PC-3 (cell line): ENCODE data around the gene CA11. TPM values are rescaled to one million over a fixed set of nuclear protein-coding genes. Genes with fewer than 3 reads are reported as not detected.
"Not testable (repeated sequence)": the region's sequence is repeated elsewhere in the genome, so short reads cannot be mapped to it uniquely, and the experiment has no call there.

ENCODE experiments used
- ATAC-seq: fragments of 200-7000 bp; cut with Tn5 transposase; 2 replicates; pipeline ENCODE4 v1.9.1; 2020; ENCODE audit warnings: mild to moderate bottlenecking, moderate library complexity
- Bru-seq: library from RNA; stranded (reverse); fragments of 400-500 nt; gene quantifications from one replicate; lab custom pipeline; 2021; lab: Mats Ljungman, UMichigan
- BruChase-seq, 2 experiments: library from RNA; stranded (reverse); fragments of 400-500 nt; gene quantifications; one replicate each; lab custom pipeline; 2021; lab: Mats Ljungman, UMichigan
- BruUV-seq: library from RNA; stranded (reverse); fragments of 400-500 nt; replicated peaks from 2 replicates; lab custom pipeline; 2021; lab: Mats Ljungman, UMichigan
- CTCF ChIA-PET: fragments of 300-600 bp; sonication (Branson Sonifier 250); formaldehyde crosslinking; loops from one replicate; lab custom pipeline; 2022; ENCODE audit warnings: antibody characterized with exemption; lab: Charles Lee
- POLR2A ChIA-PET: fragments of 300-600 bp; sonication (Branson Sonifier 250); formaldehyde crosslinking; loops from one replicate; lab custom pipeline; 2022; ENCODE audit warnings: antibody characterized with exemption; ENCODE audit not compliant: unreplicated experiment; lab: Charles Lee
- DNase-seq: peaks from one replicate; pipeline ENCODE4 v3.0.0-alpha.2; 2015
- H2AFZ ChIP-seq: fragments of 300-600 bp; sonication (generic); 2 replicates; pipeline ENCODE4 v1.6.0; 2016; ENCODE audit warnings: antibody characterized with exemption, low read length
- H3F3A ChIP-seq: fragments of 300-600 bp; sonication (generic); one replicate; pipeline ENCODE4 v1.6.0; 2017; ENCODE audit warnings: antibody characterized with exemption, low read length, control low read depth, mild to moderate bottlenecking; ENCODE audit not compliant: unreplicated experiment
- H3K27ac ChIP-seq: fragments of 300-600 bp; sonication (generic); 2 replicates; pipeline ENCODE4 v1.5.1; 2016; ENCODE audit warnings: mild to moderate bottlenecking, low read length
- H3K27me3 ChIP-seq: fragments of 300-600 bp; sonication (generic); 2 replicates; pipeline ENCODE4 v1.6.1; 2016; ENCODE audit warnings: low read length, mixed read lengths
- H3K36me3 ChIP-seq: fragments of 300-600 bp; sonication (generic); 2 replicates; pipeline ENCODE4 v1.6.1; 2016; ENCODE audit warnings: low read depth, mixed run types, low read length, mixed read lengths
- H3K4me1 ChIP-seq: fragments of 300-600 bp; sonication (generic); 2 replicates; pipeline ENCODE4 v1.5.1; 2016; ENCODE audit warnings: low read length; ENCODE audit not compliant: insufficient read depth
- H3K4me2 ChIP-seq: fragments of 300-600 bp; sonication (generic); 2 replicates; pipeline ENCODE4 v1.6.0; 2016; ENCODE audit warnings: low read length
- H3K4me3 ChIP-seq: fragments of 300-600 bp; sonication (generic); 2 replicates; pipeline ENCODE4 v1.5.1; 2016; ENCODE audit warnings: mild to moderate bottlenecking, low read length, mixed read lengths
- H3K79me2 ChIP-seq: fragments of 300-600 bp; sonication (generic); 2 replicates; pipeline ENCODE4 v1.6.1; 2017; ENCODE audit warnings: low read length, mixed read lengths
- H3K9ac ChIP-seq: fragments of 300-600 bp; sonication (generic); 2 replicates; pipeline ENCODE4 v1.6.0; 2016; ENCODE audit warnings: mild to moderate bottlenecking, low read length
- H3K9me2 ChIP-seq: fragments of 300-600 bp; sonication (generic); replicated peaks from 2 replicates; pipeline ENCODE4 v1.6.1; 2016; ENCODE audit warnings: mixed run types, low read length, mixed read lengths
- H3K9me3 ChIP-seq: fragments of 300-600 bp; sonication (generic); 2 replicates; pipeline ENCODE4 v1.6.1; 2016; ENCODE audit warnings: low read length, mixed read lengths
- H4K20me1 ChIP-seq: fragments of 300-600 bp; sonication (generic); 2 replicates; pipeline ENCODE4 v1.6.1; 2016; ENCODE audit warnings: low read length, mixed read lengths
- CTCF ChIP-seq: fragments of 300-600 bp; sonication (generic); conservative IDR thresholded peaks from 2 replicates; pipeline ENCODE4 v1.5.1; 2017; ENCODE audit warnings: antibody characterized with exemption, low read depth, mild to moderate bottlenecking, low read length
- EZH2 ChIP-seq: fragments of 300-600 bp; sonication (generic); IDR thresholded peaks from one replicate; pipeline ENCODE4 v1.6.1; 2017; ENCODE audit warnings: antibody characterized with exemption, mild to moderate bottlenecking, low read length; ENCODE audit not compliant: unreplicated experiment
- EZH2phosphoT487 ChIP-seq: fragments of 300-600 bp; sonication (generic); IDR thresholded peaks from 2 replicates; pipeline ENCODE4 v1.6.1; 2018; ENCODE audit warnings: mild to moderate bottlenecking, antibody characterized with exemption, low read length, borderline replicate concordance
- intact Hi-C: fragments of 100-400 bp; cut with micrococcal nuclease; formaldehyde crosslinking; loops from 2 replicates; pipeline ENCODE4 v1.9.0; 2023
- long read RNA-seq: library from polyadenylated mRNA; unstranded; transcript quantifications from one replicate; pipeline ENCODE4 v2.0.0, GENCODE V29; 2021; ENCODE audit not compliant: unreplicated experiment
- total RNA-seq: library from RNA; depleted of rRNA; stranded (reverse); fragments of >200 nt; gene quantifications from 2 replicates; pipeline ENCODE4 v1.2.3, GENCODE V29; 2014; rRNA removed

CA11 gene
- total RNA-seq = 0.63 and 4.1 TPM in 2 replicates
- percentile 40 among the genes with signal in this experiment for Bru-seq, nascent RNA
- BruChase-seq, experiment 1, labeled RNA remaining after a 6-hour chase = percentile 43 among the genes with signal in this experiment
- BruChase-seq, experiment 2, labeled RNA remaining after a 2-hour chase = percentile 37 among the genes with signal in this experiment
- long read RNA-seq, partial matches to known transcripts = 0 of 11 reads
- long read RNA-seq, other reads (novel, unspliced or antisense) = 5 of 11 reads

DNA sequence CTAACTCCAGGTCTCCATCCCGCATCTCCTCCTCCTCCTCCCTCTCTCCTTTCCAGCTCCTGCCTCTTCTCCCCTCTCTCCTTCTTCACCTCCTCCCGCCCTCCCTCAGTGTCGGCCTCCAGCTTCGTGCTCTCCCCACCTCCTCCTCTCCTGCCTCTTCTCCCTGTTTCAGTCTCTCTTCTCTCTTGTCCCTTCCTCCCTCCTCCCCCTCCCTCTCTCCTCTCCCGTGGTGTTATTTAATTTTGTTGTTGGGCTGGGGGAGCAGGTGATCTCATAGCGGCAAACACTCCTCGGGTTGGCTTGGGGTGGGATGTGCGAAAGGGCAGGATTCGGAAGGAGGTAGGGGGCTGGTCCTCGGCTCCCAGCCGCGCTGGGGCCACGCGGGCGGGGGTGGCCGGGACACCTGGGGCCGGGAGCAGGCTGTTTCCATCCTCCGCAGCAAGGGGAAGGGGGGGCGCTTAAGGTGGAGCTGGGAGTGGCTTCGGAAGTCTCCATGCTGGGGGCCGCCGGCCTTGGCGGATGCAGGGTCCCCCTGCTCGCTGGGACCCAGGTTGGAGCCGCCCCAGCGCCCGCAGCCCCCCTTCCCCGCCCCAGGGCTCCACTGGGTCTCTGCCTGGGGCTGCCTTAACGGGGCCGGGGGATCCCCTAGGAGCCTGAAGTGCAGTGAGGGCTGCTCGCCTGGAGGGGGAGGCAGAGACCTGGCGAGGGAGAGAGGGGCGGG is at the start of gene CA11:
Gene CA11 (minus strand): TSS at position 187 of the 721 bp plus-strand sequence. CDS start 555 bp downstream, outside the sequence.
- POLR2A ChIA-PET = no interaction called here
- peak; percentile 84 for ATAC-seq

DNA sequence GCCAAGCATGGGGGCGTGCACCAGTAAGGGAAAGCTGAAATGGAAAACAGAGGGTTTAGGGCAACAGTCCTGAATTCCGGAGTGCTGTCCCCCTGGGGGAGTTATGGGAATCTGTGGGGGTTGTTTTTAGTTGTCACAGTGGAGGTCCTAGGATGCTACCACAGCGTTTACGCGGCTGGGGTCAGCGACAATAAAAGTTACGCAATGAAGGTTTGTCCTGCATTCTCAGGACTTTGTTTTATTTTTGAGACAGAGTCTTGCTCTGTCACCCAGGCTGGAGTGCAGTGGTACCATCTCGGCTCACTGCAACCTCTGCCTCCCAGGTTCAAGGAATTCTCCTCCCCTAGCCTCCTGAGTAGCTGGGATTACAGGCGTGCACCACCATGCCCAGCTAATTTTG is 47.6 kb upstream of the CA11 start:
- H3F3A ChIP-seq, H3K4me1 ChIP-seq, H3K79me2 ChIP-seq, H3K4me2 ChIP-seq, H3K9me3 ChIP-seq, CTCF ChIA-PET, H3K4me3 ChIP-seq, DNase-seq, H2AFZ ChIP-seq, intact Hi-C loops, POLR2A ChIA-PET, BruUV-seq, H3K9me2 ChIP-seq, H3K36me3 ChIP-seq, H3K9ac ChIP-seq, H4K20me1 ChIP-seq, ATAC-seq, H3K27me3 ChIP-seq, H3K27ac ChIP-seq: not testable (repeated sequence)

More for the DNA sequence above, at the start of gene CA11:
- Histone ChIP-seq H3K4me2 (peak within 1 kb of the TSS; percentile 92), H3F3A (no peaks in the 10 kb centered on the region), H3K9me3 (no peaks in the 10 kb centered on the region), H3K36me3 (no peaks in the 10 kb centered on the region), H3K4me1 (peaks cover 6% of the 10 kb centered on the region; the same call in 1 of the 2 replicates), H4K20me1 (no peaks in the 10 kb centered on the region), H3K27me3 (no peaks in the 10 kb centered on the region), H2AFZ (peak within 1 kb of the TSS; percentile 96), H3K9ac (peak within 1 kb of the TSS; percentile 30), H3K79me2 (no peaks in the 10 kb centered on the region), H3K27ac (no peak within 1 kb of the TSS), H3K4me3 (peak within 1 kb of the TSS; percentile 70), H3K9me2 (no peaks in the 10 kb centered on the region)
- CTCF ChIA-PET = interaction anchor here (0.6 to 1.4 kb wide), 5 partner anchors 9 to 140 kb away, joined by 3 to 8 read pairs (median 5); partner anchors contain the start of gene DBP
- BruUV-seq = no TSS peak
- TF ChIP-seq CTCF = peak; percentile 69
- no peak for TF ChIP-seq EZH2phosphoT487
- DNase-seq = peak; percentile 81
- intact Hi-C loops = loop anchor here (1.0 to 2.0 kb wide), 2 partner anchors 68 to 197 kb away; no protein-coding TSS in a partner anchor

DNA sequence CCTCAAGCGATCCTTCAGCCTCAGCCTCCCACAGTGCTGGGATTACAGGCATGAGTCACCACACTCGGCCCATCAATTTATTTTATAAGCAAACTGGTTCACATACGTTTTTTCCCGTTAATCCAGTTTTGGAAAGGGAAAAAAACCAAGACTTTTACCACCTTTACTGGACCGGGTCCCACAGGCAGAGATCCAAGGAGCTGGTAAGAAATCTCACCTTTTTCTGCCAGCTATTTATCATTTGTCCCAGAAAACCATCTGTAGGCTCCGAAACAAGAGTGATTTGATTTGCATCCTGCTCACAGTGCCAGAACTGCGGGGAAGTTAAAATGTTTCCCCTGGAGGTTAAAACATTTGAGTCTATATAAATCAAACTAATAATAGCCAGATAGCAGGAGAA is 43.5 kb upstream of the CA11 start:
- no peak overlapping the region for H2AFZ ChIP-seq
- H3K9ac ChIP-seq = no peak overlapping the region
- CTCF ChIA-PET = interaction anchor here (0.5 to 0.6 kb wide), 2 partner anchors 51 to 304 kb away, joined by 3 read pairs; partner anchors contain the start of gene RUVBL2
- H3K9me3 ChIP-seq = no peaks in the 10 kb centered on the region
- intact Hi-C loops = no loop called here
- ATAC-seq = no peak
- H3K27ac ChIP-seq = no peak overlapping the region
- H3K9me2 ChIP-seq = no peaks in the 10 kb centered on the region
- no peaks in the 10 kb centered on the region for H4K20me1 ChIP-seq
- H3K4me2 ChIP-seq = no peak overlapping the region
- TF ChIP-seq CTCF = no peak
- no peak for TF ChIP-seq EZH2
- no peak for TF ChIP-seq EZH2phosphoT487
- H3K4me3 ChIP-seq = no peak overlapping the region
- H3K4me1 ChIP-seq = peaks cover 3% of the 10 kb centered on the region; the same call in 1 of the 2 replicates
- H3K79me2 ChIP-seq = no peaks in the 10 kb centered on the region
- peak; percentile 41 for DNase-seq
- H3F3A ChIP-seq = no peaks in the 10 kb centered on the region
- no peaks in the 10 kb centered on the region for H3K36me3 ChIP-seq
- no peaks in the 10 kb centered on the region for H3K27me3 ChIP-seq
- BruUV-seq = no TSS peak
- POLR2A ChIA-PET = no interaction called here
